ENCODE results near the gene MAP1S. TPM values are rescaled to one million over a fixed set of nuclear protein-coding genes. Genes with fewer than 3 reads are reported as not detected.
A peak's percentile ranks its signal among the peaks of the same experiment; 100 is the strongest.
"Not testable (repeated sequence)": the region's sequence is repeated elsewhere in the genome, so short reads cannot be mapped to it uniquely, and the experiment has no call there.

MAP1S gene
- total and polyA plus RNA-seq, 8 donors, result 28.3 to 82.2 (median 33.1) TPM

DNA sequence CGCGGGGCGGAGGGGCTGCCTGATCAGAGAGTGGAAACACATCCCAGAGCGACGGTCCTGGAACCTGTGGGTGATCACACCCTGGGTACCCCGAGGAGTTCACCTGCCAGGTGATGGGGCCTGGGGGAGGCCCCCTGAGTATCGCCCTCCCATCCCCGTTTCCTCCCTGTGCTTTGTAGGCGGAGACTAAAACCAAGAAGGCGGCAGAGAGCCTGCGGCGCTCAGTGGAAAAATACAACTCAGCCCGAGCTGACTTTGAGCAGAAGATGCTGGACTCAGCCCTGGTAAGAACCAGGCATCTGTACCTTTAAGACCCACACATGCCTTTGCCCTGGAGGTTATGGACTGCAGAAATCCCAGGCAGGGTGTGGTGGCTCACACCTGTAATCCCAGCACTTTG is 51.3 kb downstream of the MAP1S start:
- TF ChIP-seq, protein P1, sequence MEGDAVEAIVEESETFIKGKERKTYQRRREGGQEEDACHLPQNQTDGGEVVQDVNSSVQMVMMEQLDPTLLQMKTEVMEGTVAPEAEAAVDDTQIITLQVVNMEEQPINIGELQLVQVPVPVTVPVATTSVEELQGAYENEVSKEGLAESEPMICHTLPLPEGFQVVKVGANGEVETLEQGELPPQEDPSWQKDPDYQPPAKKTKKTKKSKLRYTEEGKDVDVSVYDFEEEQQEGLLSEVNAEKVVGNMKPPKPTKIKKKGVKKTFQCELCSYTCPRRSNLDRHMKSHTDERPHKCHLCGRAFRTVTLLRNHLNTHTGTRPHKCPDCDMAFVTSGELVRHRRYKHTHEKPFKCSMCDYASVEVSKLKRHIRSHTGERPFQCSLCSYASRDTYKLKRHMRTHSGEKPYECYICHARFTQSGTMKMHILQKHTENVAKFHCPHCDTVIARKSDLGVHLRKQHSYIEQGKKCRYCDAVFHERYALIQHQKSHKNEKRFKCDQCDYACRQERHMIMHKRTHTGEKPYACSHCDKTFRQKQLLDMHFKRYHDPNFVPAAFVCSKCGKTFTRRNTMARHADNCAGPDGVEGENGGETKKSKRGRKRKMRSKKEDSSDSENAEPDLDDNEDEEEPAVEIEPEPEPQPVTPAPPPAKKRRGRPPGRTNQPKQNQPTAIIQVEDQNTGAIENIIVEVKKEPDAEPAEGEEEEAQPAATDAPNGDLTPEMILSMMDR (IDR thresholded peaks at IDR 0.05), result no peak
- H3K36me3 ChIP-seq, result peaks cover 0 to 35% of the 10 kb centered on the region in 2 donors
- ATAC-seq (no peak), DNase-seq (no peak)
- no peaks in the 10 kb centered on the region for H3K9me3 ChIP-seq
- H3K4me3 ChIP-seq, result no peak overlapping the region
- peaks cover 0 to 10% of the 10 kb centered on the region in 2 donors for H3K4me1 ChIP-seq
- H3K27me3 ChIP-seq, result no peaks in the 10 kb centered on the region
- H3K27ac ChIP-seq, result no peak overlapping the region
- intact Hi-C loops (cut with DNase I), result no loop called here

DNA sequence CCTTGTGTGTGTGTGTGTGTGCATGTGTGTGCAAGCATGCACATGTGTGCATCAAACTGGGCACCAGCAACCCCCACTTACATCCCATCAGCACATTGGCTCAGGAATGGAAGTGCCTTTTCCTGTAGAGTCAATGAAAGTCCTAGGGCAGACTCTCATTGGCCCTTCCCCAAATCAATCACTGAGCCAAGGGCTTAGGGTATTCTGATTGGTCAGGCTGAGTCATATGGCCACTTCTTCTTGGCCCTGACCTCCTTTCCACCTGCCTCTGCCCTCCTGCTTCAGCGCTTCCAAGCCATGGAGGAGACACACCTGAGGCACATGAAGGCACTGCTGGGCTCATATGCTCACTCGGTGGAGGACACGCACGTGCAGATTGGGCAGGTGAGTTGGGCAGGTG is 52.9 kb downstream of the MAP1S start:
- Histone ChIP-seq H3K36me3 (peaks cover 0 to 31% of the 10 kb centered on the region in 2 donors), H3K9me3 (no peaks in the 10 kb centered on the region), H3K27ac (no peak overlapping the region), H3K4me1 (no peaks in the 10 kb centered on the region), H3K4me3 (no peak overlapping the region), H3K27me3 (peaks cover 0 to 2% of the 10 kb centered on the region in 2 donors)
- TF ChIP-seq, protein P1 (IDR thresholded peaks at IDR 0.05), result no peak
- DNase-seq, result no peak
- ATAC-seq, result no peak
- intact Hi-C loops (cut with DNase I), result no loop called here

DNA sequence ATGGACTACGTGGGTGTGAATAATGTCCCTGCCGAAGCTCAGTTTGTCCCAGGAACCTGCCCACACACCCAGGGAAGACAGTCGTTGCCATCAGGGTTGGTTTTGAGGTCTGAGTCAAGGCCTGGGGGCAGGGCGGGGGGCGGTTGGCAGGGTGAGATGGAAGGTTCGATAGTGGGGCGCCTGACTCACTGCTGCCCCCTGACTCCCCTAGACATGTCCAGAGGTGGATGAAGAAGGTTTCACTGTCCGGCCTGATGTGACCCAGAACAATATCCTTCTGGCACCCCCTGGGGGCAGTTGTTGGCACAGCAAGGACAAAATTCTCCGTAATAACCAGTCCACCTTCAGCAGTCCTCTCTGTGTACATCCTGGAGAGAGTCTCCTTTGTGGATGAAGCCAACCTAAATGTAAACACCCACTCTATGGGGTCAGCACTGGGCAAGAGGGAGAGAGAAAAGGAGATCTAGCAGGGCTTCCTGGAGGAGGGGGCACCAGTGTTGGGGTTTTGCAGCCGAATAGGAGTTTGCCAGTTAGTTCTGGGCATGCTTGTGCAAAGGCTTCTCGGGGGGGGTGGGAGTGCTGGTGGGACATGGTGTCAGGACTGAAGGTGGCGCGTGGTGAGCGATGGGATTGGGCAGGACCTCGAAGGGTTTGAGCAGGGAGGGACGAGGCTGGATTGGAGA is 56.1 kb downstream of the MAP1S start:
- Histone ChIP-seq H3K27me3 (peaks cover 0 to 32% of the 10 kb centered on the region in 2 donors), H3K4me3 (no peak overlapping the region), H3K4me1 (peaks cover 6 to 17% of the 10 kb centered on the region in 2 donors), H3K27ac (no peak overlapping the region), H3K9me3 (no peaks in the 10 kb centered on the region), H3K36me3 (peaks cover 0 to 27% of the 10 kb centered on the region in 2 donors)
- no peak for ATAC-seq
- TF ChIP-seq, protein P1 (IDR thresholded peaks at IDR 0.05), result peak in 1 of 2 donors; percentile 47
- no peak for DNase-seq
- intact Hi-C loops (cut with DNase I), result no loop called here

DNA sequence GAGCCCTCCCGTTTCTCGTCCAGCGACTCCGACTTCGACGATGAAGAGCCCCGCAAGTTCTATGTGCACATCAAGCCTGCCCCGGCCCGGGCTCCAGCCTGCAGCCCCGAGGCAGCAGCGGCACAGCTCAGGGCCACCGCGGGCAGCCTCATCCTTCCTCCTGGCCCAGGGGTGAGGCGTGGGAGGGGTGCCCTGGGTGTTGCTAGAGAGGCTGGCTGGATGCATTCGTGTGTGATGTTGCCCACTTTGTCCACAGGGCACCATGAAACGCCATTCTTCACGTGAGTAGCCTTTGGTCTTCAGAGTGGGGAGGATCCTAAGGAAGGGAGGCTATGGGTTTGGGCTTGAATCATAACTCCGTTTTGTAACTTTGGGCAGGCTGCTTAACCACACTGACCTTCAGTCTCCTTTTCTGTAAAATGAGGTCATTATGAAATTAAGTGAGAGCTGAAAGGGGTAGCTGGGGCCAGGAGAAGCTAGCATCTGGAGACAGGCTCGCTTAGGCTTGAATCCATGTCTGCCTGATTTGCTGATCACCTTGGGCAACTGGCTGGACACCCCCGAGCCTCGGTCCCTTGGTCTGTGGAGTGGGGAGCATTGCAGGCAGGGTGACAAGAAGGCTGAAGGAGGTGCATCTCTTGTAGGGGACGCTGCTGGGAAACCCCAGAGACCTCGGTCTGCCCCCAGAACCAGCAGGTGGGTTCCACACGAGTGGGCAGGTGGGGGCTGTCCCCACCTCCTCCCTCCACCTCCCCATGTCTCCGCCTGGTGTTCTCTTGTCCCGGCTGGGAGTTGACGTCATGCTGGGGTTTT is 56.9 kb downstream of the MAP1S start:
- Histone ChIP-seq H3K4me1 (peaks cover 6 to 17% of the 10 kb centered on the region in 2 donors), H3K9me3 (no peaks in the 10 kb centered on the region), H3K4me3 (no peak overlapping the region), H3K36me3 (peaks cover 0 to 21% of the 10 kb centered on the region in 2 donors), H3K27ac (no peak overlapping the region), H3K27me3 (peaks cover 0 to 40% of the 10 kb centered on the region in 2 donors)
- no peak for DNase-seq
- intact Hi-C loops (cut with DNase I), result no loop called here
- TF ChIP-seq, protein P1 (IDR thresholded peaks at IDR 0.05), result no peak
- peak; percentile 27 for ATAC-seq

DNA sequence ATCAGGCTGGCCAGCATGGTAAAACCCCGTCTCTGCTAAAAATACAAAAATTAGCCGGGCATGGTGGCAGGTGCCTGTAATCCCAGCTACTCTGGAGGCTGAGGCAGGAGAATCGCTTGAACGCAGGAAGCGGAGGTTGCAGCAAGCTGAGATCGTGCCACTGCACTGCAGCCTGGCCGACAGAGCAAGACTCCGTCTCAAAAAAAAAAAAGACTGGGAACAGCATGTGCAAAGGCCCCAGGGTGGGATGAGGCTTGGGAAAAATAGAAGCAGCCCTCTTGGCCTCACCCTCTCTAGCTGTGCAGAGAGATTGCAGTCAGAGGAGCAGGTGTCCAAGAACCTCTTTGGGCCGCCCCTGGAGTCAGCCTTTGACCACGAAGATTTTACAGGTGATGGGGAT is 58.6 kb downstream of the MAP1S start:
- intact Hi-C loops (cut with DNase I); H3K9me3 ChIP-seq; ATAC-seq; H3K27ac ChIP-seq; H3K4me3 ChIP-seq; DNase-seq: not testable (repeated sequence)
- H3K4me1 ChIP-seq, result peaks cover 6 to 17% of the 10 kb centered on the region in 2 donors
- peaks cover 0 to 20% of the 10 kb centered on the region in 2 donors for H3K36me3 ChIP-seq
- peaks cover 0 to 46% of the 10 kb centered on the region in 2 donors for H3K27me3 ChIP-seq

All from left lung (tissue), 10 donors.